ENCODE results near the gene SEMA6B. TPM values are rescaled to one million over a fixed set of nuclear protein-coding genes. Genes with fewer than 3 reads are reported as not detected.
"Not testable (repeated sequence)": the region's sequence is repeated elsewhere in the genome, so short reads cannot be mapped to it uniquely, and the experiment has no call there.

The SEMA6B gene
- polyA plus RNA-seq, 1 donor: 1.5 TPM

DNA sequence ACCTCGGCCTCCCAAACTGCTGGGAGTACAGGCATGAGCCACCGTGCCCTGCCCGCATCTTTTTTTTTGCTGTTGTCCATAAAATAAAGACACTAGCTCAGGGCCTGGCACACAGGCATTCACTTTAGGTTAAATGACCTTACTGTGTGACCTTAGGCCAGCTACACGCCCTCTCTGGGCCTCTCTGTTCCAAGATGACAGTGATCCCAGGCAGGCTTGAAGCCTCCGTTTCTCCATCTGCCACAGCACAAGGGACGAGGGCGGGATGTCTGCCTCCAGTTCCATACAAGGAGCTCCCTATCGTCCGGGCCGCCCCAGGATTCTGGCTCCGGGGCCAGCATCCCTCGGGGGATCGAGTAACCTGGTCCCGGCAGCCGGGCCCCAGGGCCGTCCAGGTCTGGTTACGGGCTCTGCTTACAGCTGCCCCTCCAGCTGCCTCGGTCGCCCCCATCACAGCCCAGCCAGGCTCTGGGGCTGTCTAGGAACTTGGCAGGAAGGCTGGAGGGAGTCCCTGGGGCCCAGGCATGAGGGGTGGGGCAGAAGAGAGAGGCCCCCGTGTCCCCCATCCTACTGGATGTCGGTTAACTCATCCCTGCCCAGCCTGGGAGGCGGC, 11.9 kb upstream of the SEMA6B start:
- no peak for DNase-seq

DNA sequence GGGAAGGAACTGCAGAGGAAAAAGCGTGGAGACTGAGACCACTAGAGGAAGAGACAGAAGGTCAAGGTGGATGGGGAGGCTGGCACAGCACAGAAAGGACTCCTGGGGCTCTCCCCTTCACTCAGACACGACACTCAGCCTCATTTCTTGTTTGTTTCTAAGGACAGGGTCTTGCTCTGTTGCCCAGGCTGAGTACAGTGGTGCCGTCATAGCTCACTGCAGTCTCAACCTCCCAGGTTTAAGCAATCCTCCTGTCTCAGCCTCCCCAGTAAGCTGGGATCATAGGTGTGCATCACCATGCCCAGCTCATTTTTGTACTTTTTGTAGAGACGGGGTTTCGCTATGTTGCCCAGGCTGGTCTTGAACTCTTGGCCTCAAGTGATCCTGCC, 11.4 kb upstream of the SEMA6B start:
- no peak for DNase-seq

DNA sequence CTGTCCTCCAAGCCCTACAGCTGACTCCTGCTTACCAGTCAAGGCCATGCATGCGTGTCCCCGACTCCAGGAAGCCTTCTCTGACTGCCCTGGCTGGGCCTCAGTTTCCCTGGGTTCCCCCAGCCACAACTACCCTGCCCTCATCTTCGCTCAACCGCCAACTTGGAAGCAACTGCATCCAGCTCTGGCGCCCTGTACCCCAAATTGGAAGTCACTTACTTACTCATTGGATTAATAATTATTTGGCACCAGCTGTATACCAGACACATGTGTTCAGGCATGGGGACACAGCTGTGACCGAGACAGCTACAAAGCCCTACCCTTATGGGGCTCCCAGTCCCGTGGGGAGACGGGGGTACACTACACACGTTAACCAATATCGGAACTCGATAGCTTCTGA, 10.9 kb upstream of the SEMA6B start:
- DNase-seq: no peak

DNA sequence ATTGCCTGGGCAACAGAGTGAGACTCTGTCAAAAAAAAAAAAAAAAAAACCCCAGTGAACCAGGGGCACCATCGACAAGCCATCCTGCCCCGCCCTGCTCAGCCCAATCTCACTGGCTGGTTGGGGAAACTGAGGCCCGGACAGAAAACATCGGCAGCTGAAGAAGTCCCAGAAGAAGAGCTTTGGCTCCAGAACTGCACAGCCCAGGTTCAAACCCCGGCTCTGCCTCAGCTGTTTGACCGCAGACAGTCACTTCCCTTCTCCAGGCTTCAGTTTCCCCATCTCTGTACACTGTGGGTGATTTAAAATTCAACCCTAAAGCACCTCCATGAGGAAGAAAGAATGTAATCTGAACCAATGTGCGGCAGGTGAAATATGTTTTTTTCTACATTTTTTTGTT, 9.4 kb upstream of the SEMA6B start:
- no peak for DNase-seq

DNA sequence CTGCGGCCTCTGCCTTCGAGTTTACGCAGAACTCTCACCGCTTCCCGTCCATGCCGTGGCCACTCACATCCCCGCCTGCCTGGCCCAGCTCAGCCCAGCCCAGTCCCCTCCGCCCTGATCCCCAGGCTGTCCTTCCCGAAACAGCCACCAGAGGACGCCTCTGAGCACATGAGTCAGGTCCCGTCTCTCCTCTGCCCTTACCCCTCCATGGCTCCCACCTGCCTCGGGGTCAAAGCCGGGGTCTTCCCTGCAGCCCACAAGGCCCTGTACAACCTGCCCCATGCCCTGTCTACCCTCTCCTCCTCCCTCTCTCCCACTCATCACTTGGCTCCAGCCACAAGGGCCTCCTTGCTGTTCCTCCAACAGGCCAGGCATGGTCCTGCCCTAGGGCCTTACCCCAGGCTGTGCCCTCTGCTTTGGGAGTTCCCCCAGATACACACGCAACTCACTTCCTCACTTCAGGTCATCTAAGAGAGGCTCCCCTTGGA, 8.1 kb upstream of the SEMA6B start:
- no peak for DNase-seq

DNA sequence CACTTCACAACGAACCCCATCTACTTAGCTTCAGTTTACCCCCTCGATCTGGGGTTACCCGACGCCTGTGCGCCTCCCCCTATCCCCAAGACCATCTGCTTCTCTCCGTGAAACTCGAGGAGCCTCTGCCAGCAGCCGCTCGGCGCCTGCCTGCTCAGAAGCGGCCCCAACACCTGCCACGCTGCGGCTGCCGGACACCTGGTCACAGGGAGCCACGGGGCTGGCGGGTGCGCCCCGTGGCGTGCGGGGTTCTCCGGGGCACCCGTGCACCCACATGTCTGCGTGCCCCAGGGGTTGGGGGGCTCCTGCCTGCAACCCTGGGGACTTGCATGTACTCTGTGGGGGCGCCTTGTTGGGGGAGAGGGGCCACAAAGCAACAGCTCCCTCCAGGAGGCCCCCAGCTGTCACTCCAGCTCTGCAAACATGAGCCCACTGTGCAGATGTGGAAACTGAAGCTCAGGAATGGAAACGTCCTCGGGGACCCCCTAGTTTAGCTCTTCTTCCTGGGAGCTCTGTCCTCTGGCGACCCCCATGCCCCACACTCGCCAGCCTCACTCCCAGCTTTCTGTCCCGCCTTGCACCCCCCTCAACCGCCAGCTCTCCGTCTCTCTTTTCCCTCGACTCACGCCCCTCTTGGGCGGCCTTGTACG, 7.0 kb upstream of the SEMA6B start:
- DNase-seq: no peak

DNA sequence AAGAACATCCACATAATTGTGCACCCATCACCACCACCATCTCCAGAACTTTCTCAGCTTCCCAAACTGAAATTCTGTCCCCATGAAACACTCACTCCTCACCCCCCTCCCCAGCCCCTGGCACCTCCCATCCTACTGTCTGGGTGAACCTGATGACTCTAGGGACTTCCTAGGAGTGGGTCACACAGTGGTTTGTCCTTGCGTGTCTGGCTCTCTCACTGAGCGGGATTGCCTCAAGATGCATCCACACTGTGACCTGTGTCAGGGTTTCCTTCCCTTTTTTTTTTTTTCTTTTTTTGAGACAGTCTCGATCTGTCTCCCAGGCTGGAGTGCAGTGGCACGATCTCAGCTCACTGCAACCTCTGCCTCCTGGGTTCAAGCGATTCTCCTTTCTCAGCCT, 4.1 kb upstream of the SEMA6B start:
- not testable (repeated sequence) for DNase-seq

DNA sequence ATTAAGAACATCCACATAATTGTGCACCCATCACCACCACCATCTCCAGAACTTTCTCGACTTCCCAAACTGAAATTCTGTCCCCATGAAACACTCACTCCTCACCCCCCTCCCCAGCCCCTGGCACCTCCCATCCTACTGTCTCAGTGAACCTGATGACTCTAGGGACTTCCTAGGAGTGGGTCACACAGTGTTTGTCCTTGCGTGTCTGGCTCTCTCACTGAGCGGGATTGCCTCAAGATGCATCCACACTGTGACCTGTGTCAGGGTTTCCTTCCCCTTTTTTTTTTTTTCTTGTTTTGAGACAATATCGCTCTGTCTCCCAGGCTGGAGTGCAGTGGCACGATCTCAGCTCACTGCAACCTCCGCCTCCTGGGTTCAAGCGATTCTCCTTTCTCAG, 2.6 kb upstream of the SEMA6B start:
- DNase-seq: not testable (repeated sequence)

DNA sequence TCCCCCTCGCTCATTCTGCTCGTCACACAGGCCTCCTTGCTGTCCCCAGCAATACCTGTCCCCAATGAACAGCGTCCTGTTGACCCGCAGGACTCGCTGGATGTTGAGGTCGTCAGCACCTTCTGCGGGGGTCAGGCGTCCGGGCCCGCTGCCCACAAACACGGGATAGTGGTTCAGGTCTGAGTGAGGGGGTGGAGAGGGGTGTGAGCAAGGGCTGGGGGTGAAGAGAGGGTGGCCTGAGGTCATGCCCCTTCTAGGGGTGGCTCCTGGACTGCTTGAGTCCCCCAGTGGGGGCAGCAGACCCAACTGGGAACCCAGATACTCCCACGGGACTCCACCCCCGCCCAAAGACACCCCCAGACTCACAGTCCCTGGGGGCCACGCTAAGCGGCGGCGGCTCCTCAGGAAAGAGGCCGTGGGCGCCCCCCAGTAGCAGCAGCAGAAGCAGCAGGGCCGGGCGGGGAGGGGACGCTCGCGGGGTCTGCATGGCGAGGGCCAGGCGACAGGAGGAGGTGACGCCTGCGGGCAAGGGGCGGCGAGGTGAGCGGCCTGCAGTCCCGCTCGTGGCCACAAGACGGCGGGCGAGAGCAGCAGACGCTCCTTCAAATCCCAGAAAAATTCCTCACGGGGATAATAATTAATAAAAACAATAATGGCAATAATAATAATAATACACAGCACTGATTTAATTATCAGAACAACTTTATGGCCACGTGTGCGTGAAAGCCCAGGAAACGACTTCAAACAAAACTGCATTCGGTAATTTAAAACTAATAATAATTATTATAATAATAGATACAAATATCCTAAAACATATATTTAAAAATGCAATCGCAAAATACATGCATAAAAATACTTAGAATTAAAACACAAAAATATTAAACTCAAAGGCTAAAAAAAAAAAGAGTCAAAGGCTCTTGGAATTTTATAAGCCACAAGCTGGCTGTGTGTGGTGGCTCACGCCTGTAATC, 1.2 kb downstream of the SEMA6B start:
- DNase-seq: no peak

DNA sequence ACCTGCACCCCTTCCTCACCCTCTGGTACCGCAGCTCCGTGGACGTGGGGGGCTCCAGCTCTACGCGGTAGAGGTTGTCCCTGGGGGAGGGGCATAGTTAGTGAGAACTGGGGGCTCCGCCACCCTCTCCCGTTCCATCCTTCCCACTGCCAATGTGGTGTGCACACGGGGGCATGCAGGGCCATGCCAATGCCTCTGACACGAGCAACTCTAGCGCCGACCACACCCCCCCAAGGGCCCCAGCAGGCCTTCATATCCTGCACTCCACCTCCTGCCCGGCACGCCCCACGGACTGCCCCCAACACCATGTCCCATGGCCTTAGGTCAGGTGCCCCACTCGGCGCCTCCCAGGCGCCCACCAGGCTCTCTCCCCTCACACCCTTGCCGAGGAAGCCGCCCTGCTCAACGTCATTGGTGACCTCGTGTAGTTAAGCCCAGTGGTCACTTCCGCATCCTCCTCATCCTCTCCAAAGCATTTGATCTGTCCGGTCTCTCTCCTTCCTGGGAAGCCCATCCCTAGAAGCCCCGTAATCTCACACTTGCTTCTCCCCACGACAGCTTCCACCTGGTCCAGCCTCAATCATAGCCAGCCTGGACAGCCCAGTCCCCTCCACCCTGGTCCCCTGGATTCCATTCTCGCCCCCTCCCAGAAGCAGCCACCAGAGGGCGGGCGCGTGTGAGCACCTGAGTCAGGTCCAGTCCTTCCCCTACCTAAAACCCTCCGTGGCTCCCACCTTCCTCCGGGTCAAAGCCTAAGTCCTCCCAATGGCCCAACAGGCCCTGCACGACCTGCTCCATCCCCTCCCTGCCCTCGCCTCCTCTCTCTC, 2.1 kb downstream of the SEMA6B start:
- no peak for DNase-seq

DNA sequence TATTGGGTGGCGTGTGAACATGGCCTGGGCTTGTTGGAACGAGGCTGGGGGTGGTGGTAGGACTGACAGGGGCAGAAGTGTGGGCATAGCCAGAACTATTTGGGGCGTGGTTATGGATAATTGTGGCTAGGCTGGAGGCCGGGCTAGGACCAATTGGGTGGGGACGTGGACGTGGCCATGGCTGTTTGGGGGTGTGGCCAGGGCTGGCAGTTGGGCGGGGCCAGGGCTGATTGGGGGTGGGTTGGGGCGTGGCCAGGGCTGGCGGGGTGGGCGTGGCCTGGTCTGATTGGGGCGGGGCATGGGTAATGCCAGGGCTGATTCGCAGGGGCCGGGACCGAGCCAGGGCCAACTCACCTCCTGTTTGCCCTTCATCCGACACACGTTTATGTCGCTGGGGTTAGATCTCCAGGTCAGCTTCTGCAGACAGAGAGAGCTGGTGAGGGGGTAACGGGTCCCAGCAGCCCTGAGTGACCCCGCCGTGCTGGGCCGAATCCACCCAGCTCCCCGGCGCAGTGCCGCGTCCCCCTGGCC, 2.8 kb downstream of the SEMA6B start:
- DNase-seq: no peak

DNA sequence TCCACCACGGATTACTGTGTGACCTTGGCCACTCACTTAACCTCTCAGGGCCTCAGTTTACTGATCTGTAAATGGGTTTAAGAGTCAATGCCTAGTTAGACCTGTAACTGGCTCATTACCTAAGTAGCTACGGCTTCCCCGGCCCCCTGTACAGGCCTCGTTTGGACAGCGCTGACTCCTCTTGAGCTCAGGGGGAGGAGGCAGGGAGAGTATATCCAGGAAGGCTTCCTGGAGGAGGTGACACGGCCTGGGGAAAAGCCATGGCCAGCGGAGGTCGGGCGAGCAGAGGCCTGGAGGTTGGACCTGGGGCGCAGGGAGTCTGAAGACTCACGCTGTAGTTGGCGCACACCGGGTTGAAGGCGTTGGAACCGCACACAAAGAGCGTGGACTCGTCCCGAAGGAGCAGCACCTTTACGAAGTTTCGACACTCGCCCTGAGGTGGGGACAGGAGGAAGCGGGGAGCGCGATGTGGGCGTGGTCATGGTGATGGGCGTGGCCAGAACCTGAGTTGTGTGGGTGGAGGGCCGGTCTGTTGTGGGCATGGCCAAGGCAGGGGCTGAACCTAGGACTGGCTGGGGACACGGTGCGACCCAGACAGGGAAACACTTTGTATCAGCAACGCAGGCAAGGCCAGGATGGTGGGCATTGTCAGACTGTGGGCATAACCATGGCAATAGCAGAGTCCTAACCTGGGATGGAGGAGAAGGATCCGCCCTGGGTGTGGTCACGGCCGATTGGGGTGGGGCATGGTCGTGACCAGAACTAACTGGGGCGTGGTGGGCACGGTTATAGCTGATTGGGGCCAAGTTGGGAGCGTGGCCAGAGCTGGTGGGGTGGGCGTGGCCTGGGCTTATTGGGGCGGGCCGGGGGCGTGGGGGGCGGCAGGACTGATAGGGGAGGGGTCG, 3.6 kb downstream of the SEMA6B start:
- no peak for DNase-seq

DNA sequence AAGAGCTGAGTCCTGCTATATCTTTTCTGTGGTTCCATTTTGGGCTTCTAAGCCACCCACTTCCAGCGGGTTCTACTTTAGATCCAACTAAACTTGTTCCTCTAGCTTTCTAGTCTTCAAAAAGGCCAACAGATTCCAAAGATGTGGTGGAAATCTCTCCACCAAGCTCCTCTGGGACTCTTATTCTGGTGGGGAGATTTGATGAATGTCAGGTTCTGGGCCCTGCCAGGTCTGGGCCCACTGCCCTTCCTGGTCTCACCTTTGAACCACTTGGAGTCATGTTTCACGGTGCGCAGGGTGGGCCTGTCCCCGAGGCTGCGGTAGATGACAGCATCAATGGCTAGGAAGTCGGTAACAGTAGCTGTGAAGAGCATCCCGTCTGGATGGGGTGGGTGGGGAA, 4.8 kb downstream of the SEMA6B start:
- DNase-seq: no peak

DNA sequence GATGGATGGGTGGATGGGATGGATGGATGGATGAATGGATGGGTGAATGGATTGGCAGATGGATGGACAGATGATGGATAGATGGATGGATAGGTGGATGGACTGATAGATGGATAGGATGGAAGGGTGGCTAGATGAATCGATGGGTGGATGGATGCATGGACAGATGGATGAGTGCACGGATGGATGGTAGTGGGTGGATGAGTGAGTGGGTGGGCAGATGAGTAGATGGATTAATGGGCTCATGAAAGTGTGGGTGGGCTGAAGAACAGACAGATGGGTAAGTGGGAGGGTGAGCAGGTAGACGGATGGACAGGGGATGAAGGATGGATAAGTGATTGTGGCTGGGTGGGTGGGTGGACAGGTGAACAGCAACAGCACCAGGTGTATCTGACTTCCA, 5.7 kb downstream of the SEMA6B start:
- no peak for DNase-seq

DNA sequence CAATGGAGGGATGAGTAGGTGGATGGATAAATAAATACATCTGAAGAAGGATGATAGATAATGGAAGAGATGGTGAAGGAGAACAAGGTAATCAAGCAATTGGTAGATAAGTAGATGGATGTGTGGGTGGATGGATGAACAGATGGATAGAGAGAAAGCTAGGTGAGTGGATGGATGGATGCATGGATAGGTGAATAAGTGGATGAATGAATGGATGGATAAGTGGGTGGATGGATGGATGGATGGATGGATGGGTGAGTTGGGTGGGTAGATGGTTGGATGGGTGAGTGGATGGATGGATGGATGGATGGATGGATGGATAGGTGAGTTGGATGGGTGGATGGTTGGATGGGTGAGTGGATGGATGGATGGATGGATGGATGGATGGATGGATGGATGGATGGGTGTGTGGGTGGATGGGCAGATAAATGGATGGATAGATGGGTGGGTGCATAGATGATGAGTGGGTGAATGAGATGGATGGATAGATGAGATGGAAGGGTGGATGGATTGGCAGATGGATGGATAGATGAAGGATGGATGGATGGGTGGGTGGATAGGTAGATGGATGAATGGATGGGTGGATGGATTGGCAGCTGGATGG, 6.3 kb downstream of the SEMA6B start:
- DNase-seq: no peak

DNA sequence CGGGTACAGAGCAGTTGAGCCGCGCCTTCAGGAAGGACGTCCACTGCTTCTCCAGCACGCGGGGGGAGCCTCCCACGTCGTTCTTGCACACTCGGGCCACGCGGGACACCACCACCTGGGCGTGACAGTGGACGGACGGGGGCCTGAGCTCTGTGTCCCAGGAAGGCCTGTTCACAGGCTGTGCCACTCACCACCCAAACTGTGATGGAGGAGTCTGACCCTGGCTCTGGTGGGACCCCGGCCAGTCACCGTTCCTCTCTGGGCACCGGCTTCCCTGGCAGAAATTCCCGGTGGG, 7.0 kb downstream of the SEMA6B start:
- no peak for DNase-seq

DNA sequence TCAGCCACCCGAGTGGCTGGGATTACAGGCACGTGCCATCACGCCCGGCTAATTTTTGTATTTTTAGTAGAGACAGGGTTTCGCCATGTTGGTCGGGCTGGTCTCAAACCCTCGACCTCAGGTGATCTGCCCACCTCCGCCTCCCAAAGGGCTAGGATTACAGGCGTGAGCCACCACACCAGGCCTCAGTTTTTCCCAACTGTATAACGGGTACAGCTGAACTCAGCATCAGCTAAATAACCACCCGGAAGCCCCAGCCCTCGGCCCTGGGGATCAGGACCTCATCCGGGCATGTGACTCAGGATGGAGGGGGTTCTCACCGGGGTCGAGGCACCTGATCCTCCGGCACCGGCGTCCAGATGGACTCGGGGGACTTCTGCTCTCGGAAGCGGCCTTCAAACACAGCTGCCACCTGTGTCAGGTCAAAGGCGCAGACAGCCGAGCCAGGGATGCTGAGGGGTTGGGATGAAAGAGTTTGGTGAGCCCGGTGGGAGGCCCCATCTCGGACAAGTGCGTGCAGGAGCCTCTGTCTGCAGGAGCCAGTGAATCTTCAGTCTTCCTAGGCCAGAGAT, 8.9 kb downstream of the SEMA6B start:
- no peak for DNase-seq

DNA sequence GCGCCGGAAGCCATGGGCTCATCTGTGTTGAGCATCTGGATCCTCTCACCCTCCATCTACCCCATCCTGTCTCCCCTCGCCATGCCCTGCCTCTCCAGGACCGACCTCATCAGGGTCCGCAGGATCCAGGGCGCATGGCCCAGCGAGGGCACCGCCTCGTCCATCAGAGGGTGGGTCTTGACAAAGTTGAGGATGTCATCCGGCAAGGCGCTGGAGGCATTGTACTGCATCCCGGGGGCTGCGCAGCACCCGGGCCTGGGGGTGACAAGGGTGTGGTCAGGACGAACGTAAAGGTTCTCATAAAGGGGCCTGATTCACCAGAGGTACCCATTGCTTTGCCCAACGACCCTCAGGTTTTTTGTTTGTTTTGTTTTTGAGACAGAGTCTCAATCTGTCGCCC, 9.5 kb downstream of the SEMA6B start:
- DNase-seq: no peak

DNA sequence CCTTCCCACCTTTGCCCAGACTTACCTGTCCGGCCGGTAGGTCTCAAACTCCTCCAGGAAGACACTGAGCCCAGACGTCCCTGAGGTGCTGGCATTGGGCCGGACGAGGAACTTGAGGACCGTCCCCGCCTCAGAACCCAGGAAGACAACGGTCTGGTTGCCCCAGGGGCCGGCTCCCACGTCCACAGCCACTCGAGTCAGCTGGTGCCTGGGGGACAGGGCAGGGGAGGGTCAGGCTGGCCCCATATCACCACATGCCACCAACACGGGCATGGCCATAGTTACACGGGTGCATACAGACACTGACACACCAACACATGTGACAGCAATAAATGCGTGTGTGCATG, 11.3 kb downstream of the SEMA6B start:
- no peak for DNase-seq
